GM08714 (cell line): ENCODE results near the gene SUSD6.

Experiments
- H3K4me3 ChIP-seq: fragments of 200-500 bp; sonication (Bioruptor generic); 2 replicates; pipeline ENCODE4 v1.5.1; 2014; ENCODE audit warnings: mild to moderate bottlenecking, low read length, inconsistent platforms
- ZNF274 ChIP-seq: IDR thresholded peaks from 2 replicates; pipeline ENCODE4 v1.6.1; 2012; ENCODE audit warnings: mild to moderate bottlenecking, low read depth, low read length

The SUSD6 gene

DNA sequence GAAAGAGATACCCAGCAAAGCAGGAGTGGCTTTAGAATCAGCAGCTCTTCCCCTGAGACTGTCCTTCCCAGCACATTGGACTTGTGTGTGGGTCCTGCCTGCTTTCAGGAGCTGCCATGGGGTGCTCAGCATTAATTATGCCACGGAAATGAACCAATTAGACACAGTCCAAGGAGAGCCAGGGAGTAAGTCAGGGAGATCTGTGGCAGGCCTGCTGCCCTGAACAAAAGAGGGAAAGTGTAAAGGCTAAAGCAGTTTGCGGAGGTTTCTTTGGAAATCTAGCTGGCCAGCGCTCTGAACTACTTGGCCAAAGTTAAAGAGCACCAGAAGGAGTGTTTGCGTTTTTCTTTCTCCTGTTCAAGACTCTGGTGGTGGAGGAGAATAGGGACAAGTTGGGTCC is 89.9 kb downstream of the SUSD6 start:
- H3K4me3 ChIP-seq = no peak overlapping the region
- TF ChIP-seq ZNF274 = no peak

GRCh38 chr14:69701857-69702256 is 90.5 kb downstream of the SUSD6 start:
- TF ChIP-seq ZNF274 = no peak
- H3K4me3 ChIP-seq = no peak overlapping the region

DNA sequence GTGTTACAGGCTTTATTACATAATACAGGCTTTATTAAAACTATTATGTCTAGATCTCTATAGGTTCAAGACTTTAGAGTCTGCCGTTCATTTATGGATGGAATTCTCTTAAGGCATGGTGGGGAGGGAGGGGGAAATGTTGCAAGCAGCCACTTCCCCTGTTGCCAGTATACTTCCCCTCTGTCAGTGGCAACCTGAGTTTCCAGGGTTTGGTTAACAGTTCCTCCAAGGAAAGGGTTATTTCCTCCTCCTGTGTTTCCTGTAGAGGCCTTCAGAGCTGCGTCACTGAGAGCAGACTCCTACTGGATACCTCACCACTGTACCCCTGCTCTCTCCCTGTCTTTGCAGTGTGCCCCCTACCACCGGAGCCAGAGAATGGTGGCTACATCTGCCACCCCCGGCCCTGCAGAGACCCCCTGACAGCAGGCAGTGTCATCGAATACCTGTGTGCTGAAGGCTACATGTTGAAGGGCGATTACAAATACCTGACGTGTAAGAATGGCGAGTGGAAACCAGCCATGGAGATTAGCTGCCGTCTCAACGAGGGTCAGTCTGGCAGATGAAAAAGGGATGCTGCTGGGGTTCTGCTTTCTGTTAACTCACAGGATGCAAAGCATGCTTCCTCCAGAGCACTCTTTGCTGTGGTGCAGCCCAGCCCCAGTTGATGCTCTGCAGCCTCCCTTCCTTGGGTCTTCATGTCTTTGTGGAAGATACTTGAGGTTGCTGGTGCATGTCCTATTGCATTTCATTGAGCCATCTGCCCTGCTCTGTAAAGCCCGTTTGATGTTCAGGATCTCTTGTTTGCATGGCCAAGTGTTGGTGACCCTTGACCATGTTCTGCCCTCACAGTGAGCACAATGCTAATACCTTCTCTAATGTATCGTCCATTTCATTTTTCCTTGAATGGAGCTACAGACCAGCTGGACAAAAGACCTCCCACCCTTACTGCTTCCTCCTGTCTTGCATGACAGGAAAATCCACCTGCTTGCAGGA is 91.9 kb downstream of the SUSD6 start:
- H3K4me3 ChIP-seq = no peak overlapping the region
- no peak for TF ChIP-seq ZNF274

DNA sequence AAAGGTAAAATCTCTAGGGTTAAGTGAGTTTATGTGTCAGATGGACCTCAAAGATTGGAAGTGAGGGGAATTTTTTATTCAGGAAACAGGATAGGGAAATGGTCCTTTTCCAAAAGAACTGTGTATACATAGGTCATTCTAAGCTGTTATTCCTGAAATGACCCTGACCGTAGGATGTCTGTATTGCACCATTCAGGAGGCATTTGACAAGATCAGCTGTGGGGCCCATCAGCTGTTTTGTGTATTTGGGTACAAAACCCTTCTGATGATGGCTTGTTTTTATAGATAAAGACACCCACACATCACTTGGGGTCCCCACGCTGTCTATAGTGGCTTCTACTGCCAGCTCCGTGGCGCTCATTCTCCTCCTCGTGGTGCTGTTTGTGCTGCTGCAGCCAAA is 92.9 kb downstream of the SUSD6 start:
- H3K4me3 ChIP-seq = no peak overlapping the region
- TF ChIP-seq ZNF274 = no peak

DNA sequence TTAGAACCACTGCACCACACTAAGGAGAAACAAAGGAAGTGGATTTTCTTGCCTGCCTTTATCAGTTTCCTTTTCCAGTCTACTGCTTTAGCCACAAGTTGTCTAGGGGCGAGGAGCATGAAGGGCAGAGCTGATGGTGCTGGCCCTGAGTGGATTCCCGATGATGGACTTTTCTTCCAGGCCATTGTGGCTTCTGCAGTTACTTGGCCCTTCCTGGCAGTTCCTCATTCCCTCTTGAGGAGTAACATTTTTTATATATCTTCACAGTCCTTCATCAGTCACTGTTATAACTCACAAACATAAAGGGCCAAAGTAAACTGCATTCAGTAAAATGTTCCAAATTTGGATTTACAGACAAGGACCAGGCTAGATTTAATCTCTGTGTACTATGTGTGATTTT is 94.3 kb downstream of the SUSD6 start:
- no peak for TF ChIP-seq ZNF274
- H3K4me3 ChIP-seq = no peak overlapping the region

GRCh38 chr14:69708049-69708448 is 96.7 kb downstream of the SUSD6 start:
- TF ChIP-seq ZNF274 = no peak
- no peak overlapping the region for H3K4me3 ChIP-seq

DNA sequence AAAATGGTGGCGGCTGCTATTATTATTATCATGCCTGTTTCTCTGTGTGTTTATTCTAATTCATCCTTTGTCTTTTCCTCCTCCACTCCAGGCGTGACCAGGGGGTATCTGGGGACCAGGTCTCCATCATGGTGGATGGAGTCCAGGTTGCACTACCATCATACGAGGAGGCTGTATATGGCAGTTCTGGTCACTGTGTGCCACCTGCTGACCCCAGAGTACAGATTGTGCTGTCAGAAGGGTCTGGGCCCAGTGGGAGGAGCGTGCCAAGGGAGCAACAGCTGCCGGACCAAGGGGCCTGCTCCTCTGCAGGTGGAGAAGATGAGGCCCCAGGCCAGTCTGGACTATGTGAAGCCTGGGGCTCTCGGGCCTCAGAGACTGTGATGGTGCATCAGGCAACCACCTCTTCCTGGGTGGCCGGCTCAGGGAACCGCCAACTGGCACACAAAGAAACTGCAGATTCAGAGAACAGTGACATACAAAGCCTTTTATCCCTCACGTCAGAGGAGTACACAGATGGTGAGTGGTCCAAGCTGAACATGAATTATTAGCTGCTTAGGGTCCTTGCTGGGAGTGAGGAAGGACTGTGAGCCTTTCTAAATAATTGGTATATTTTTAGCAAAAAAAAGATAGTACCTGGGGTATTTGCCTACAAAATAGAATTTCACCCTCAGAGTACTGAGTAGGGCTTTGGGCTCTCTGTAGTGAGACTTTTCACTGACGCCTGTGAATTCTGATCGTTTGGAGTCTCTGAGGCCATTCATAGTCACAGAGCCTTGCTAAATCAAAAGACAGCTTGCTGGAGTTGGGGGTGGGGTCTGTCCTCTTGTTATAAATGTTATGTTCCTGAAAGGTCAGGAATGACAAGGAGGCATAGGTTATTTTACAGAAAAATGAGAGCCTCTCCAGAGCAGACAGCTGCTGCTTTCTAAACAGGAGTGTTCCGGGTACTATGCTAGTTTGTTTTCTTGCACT is 97.5 kb downstream of the SUSD6 start:
- no peak for TF ChIP-seq ZNF274
- H3K4me3 ChIP-seq = no peak overlapping the region

DNA sequence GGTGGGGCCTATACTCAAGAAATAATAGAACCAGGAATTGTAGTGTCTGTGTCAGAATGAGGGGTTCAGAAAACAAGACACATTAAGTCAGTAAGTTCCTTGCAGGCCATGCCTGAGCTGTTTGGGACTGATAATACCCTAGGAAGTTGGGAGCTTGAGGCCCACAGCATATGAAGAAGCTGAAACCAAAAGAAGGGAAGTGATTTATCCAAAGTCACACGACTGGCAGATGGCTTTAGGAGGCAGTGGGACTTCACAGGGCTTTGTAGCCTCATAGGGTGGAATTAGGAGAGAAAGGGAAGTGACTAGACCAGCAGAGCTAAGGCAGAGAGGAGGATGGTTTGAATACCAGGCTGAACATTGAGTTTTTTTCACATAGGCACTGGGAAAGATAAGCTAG is 99.0 kb downstream of the SUSD6 start:
- no peak for TF ChIP-seq ZNF274

GRCh38 chr14:69711065-69711464 is 99.7 kb downstream of the SUSD6 start:
- no peak overlapping the region for H3K4me3 ChIP-seq
- TF ChIP-seq ZNF274 = no peak

More for the DNA sequence above, 99.0 kb downstream of the SUSD6 start:
- H3K4me3 ChIP-seq = no peak overlapping the region

DNA sequence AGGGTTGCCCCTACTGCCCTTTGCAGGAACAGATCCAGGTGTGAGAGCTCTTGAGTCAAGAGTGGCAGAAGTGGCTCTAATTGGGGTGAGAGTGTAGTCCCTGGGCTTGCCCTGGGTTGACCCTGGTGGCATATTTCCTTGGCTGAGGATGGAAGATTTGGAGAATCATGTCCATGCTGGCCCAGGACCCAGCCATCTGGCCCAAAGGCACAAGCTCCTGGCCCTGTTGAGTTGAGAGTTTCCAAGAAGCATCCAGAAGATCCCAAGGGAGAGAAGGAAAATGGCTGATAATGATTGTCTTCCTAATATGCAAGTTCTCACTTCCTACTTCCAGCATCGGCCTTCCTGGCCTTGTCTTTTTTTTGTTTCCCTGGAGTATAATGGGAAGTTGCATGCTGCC is 100.1 kb downstream of the SUSD6 start:
- H3K4me3 ChIP-seq = no peak overlapping the region
- TF ChIP-seq ZNF274 = no peak

- TF ChIP-seq ZNF274 = no peak
- no peak overlapping the region for H3K4me3 ChIP-seq
Measured at GRCh38 chr14:69711881-69712560, 100.6 kb downstream of the SUSD6 start.

GRCh38 chr14:69712599-69713088 is 101.2 kb downstream of the SUSD6 start:
- no peak overlapping the region for H3K4me3 ChIP-seq
- no peak for TF ChIP-seq ZNF274

DNA sequence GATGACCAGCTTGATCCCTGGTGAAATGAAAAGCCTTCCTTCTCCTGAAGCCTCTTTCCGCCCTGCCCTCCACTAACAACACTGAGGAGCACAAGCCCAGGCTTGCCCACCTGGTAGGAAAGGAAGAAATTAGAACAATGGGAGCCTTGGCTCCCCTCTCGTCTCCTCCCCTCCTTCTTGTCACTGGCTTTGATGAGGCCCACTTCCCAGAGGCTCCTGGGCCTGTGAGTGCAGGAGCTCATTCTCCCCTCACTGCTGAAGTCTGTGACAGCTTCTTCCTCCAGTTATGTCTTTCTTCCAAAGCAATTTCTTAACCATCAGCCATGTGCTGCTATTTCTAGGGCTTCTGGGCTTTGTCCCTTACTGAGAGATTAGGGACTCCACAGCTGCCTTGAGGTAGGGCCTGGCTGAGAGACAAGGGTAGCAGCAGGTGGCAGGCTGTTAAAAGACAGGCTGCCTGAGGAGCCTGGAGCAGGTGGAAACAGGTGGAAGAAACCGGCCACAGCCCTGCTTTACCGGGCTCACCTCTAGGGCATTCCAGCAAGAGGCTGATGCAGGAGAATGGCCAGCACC is 101.9 kb downstream of the SUSD6 start:
- TF ChIP-seq ZNF274 = no peak
- H3K4me3 ChIP-seq = no peak overlapping the region
